HG03108 (cell line): ENCODE data around the gene PPP1R8.

ENCODE experiments used
- ATAC-seq: cut with Tn5 transposase; IDR thresholded peaks from one replicate; pipeline ENCODE4 v1.9.1; 2021; ENCODE audit warnings: moderate library complexity; ENCODE audit not compliant: unreplicated experiment

The PPP1R8 gene

DNA sequence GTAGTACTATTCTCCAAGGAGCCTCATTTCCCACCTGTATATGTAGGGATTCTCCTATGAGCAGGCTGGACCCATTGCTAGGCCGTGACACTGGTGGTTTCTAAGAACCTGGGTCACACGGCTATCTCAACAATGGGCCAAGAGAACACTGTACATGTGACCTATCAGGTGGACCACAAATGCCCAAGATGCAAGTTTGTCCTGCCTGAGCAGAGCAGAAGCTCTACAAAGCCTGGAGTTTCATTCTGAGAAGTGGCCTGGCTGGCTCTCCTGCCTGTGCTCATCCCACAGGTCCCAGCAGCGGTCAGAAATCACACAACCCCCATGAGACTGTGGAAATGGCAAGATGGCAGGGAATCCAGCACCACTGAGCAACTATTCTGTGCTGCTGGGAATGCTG is 58.9 kb downstream of the PPP1R8 start:
- no peak for ATAC-seq

DNA sequence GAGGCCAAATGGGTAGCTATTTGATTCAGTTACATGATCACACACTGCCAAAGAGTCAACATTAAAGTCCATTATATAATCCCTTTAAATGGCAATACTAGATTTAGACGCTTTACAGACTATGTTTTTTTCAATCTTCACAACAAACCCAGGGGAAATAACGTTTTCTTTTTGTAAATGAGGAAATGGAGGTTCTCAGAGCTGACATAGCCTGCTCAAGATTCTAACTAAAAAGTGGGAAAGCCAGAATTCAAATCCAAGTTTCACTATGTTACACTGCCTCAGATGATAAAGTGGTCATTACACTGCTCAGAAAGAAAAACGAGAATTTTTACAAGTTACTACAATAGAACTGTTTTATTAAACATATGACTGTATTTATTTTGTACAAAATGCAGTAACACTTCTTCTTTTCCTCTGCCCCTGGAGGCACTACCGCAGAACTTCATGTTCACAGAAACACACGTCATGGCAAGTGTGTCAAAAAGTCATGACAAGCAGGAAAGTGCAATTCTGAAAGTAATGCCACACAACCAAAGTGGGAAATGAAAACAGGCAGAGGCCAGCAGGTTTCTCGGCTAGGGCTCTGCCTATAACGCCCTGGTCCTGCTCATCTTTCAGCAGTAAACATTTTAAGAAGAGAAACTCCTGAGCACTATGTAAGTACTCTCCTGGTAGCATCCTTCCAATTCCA is 60.8 kb downstream of the PPP1R8 start:
- ATAC-seq, result no peak

DNA sequence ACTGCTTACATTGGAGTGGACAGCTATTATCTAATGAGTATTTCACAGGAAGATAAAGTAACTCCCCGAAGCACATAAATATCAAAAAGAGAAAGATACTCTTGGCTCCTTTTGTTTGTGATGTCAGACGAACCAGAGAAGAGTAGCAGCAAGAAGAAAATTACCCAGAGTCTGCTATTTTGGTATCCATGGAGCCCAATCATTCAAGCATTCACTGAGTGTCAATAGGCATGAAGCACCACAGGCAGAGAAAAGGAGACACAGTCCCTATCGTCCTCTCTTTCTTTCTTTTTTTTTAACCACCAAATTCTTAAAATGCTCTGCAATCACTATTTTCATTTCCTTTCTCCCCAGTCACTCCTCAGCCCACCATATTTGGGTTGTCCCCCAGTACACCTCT is 63.9 kb downstream of the PPP1R8 start:
- no peak for ATAC-seq
